ENCODE data around the gene XIRP1. TPM values are rescaled to one million over a fixed set of nuclear protein-coding genes. Genes with fewer than 3 reads are reported as not detected.

The XIRP1 gene
- total and polyA plus RNA-seq, 2 experiments from 2014 or later = not detected

GRCh38 chr3:39196034-39196433 is 3.6 kb upstream of the XIRP1 start (continued):
- TF ChIP-seq ZNF462 (CRISPR knock-in tag; IDR thresholded peaks at IDR 0.05) = no peak

DNA sequence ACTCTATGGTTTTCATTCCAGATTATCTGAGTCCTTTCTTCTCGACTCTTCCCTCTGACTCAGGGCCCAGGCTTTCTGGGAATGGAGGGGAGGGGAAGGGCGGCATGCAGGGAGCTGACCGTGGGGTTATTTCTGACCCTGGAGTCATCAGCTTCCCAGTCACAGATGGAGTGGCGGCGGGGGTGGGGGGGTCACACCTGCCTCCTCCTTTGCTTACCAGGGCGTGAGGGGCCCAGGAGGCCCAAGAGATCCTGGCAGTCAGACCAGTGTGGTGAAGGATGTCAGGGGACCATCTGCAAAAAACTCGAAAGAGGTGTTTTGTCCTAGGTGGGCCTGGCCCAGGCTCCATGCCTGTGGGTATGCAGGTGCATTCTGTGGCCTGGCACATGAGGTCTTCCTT is 996 bp upstream of the XIRP1 start:
- peaks cover 5% of the 10 kb centered on the region; the same call in 2 of the 3 replicates for H3K4me1 Mint-ChIP-seq
- H3K9me3 Mint-ChIP-seq = no peaks in the 10 kb centered on the region
- Histone ChIP-seq H3K9me2 (ENCODE audit: insufficient read depth) (no peaks in the 10 kb centered on the region), H3K27me3 (ENCODE audit: insufficient read depth) (no peaks in the 10 kb centered on the region), H4K20me1 (replicated peaks; ENCODE audit: insufficient read depth) (no peaks in the 10 kb centered on the region), H3K27ac (ENCODE audit: low read depth) (no peak overlapping the region), H3F3A (replicated peaks; ENCODE audit: low read depth) (no peaks in the 10 kb centered on the region), H3K4me3 (no peak overlapping the region), H3K4me2 (no peak overlapping the region), H3K4me1 (ENCODE audit: insufficient read depth) (peaks cover 3% of the 10 kb centered on the region; the same call in 1 of the 2 replicates), H3K36me3 (ENCODE audit: insufficient read depth) (no peaks in the 10 kb centered on the region), H2AFZ (no peak overlapping the region), H3K79me2 (replicated peaks; ENCODE audit: insufficient read depth) (no peaks in the 10 kb centered on the region)
- ATAC-seq (no peak), DNase-seq (ENCODE audit: low spot score) (no peak)
- H3K4me3 Mint-ChIP-seq = no peak overlapping the region
- H3K36me3 Mint-ChIP-seq (ENCODE audit: low read depth) = no peaks in the 10 kb centered on the region
- H3K27me3 Mint-ChIP-seq (ENCODE audit: insufficient read depth, low read depth, poor library complexity) = peaks cover 13% of the 10 kb centered on the region
- no peak overlapping the region for H3K27ac Mint-ChIP-seq
- TF ChIP-seq, protein P1, sequence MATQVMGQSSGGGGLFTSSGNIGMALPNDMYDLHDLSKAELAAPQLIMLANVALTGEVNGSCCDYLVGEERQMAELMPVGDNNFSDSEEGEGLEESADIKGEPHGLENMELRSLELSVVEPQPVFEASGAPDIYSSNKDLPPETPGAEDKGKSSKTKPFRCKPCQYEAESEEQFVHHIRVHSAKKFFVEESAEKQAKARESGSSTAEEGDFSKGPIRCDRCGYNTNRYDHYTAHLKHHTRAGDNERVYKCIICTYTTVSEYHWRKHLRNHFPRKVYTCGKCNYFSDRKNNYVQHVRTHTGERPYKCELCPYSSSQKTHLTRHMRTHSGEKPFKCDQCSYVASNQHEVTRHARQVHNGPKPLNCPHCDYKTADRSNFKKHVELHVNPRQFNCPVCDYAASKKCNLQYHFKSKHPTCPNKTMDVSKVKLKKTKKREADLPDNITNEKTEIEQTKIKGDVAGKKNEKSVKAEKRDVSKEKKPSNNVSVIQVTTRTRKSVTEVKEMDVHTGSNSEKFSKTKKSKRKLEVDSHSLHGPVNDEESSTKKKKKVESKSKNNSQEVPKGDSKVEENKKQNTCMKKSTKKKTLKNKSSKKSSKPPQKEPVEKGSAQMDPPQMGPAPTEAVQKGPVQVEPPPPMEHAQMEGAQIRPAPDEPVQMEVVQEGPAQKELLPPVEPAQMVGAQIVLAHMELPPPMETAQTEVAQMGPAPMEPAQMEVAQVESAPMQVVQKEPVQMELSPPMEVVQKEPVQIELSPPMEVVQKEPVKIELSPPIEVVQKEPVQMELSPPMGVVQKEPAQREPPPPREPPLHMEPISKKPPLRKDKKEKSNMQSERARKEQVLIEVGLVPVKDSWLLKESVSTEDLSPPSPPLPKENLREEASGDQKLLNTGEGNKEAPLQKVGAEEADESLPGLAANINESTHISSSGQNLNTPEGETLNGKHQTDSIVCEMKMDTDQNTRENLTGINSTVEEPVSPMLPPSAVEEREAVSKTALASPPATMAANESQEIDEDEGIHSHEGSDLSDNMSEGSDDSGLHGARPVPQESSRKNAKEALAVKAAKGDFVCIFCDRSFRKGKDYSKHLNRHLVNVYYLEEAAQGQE (IDR thresholded peaks at IDR 0.05; ENCODE audit: unreplicated experiment) = no peak

Data from GM23338 (cell line).